GM04504 (cell line): ENCODE measurements around the gene TTC29.
"Not testable (repeated sequence)": the region's sequence is repeated elsewhere in the genome, so short reads cannot be mapped to it uniquely, and the experiment has no call there.

Source experiments
- DNase-seq: peaks from one replicate; pipeline ENCODE4 v3.0.0-alpha.2; 2012; ENCODE audit warnings: low read depth

The TTC29 gene

DNA sequence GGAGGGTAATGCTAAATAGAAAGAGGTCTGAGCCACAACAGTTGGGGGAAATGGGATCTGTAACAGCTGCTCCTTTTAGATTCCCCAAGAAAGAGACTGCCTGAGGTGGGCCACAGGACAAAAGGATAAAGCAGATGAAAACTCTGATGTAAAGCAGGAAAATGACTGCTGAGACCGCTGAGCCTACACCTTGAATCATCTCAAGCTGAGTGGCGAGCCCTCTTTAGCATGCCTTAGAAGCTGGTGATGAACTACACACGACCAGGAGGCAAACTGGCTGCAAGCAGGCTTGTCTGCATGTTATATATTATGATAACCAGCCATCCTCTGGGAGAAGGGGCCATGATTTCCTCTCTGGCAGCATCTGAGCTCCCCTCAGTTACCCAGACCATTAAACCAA lies 88.4 kb downstream of the TTC29 start:
- DNase-seq: no peak

DNA sequence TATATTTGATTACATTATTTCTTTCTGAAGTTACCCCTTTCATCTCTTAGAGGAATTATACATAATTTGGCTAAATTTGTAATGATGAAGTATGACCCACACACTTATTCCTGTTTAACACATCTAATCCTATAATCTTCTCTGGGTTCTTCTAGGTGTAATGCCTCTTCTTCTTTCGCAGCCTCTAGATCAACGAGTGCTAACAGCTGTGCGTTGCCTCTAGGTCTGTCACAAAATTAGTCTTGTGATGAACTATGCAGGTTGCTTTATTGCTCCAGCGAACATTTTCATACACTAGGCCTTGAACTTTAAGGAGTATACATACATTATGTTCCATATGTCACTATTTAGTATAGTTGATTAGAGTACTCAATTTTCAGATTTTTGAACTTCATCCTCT lies 89.9 kb downstream of the TTC29 start:
- DNase-seq: no peak

DNA sequence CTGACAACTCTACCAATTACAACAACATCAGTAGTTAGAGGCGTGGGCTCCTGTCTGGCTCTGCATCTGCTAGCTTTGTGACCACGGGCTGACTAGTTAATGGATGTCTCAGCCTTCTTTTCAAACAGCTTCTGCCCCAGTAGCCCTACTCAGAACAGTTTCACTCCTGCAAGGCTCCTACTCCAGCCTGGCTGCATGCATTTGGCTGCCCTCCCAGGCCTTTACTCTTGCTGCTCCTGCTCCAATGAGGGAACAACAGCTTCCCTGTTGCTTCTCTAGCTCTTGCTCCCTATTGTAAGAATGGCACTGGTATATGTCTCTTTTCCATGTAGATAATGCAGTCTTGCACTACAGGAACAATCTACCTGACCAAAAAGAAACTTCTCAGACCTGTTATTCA lies 93.3 kb downstream of the TTC29 start:
- DNase-seq: no peak

DNA sequence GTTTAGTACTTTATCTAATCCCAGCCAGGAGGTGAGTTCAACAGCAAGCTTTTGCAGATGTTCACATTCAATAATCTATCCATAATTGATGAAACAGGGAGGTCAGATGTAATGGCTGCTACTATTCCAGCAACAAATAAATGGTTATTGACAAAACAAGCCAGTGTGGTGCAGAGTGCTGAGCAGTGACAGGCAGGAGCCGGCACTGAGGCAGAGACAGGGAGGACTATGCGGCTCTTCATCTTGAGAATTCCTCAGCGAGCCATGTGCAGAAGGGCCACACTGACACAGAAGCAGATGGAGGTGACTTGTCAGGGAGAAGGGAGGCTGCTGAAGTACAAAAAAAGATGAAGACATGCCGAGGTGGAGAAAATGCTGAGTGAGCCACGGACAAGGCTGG lies 98.3 kb downstream of the TTC29 start:
- DNase-seq: no peak

DNA sequence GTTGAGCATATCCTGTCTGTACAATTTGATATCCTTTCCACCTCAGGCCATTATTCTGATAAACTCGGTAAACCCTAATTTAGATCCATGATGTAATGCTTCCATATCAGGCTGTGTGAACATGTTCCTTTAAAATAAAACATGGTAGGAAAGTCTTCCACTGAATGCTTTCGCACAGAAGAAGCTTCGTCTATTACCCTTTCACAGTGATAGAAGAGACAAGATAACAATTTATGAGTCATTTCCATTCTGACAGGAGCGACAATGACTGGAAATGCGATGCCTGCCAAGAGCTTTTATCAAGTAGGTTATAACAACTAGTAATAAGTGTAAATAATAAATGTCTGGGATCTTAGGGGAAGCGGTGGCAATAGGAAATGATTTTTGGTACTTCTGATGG lies 98.8 kb downstream of the TTC29 start:
- DNase-seq: no peak

DNA sequence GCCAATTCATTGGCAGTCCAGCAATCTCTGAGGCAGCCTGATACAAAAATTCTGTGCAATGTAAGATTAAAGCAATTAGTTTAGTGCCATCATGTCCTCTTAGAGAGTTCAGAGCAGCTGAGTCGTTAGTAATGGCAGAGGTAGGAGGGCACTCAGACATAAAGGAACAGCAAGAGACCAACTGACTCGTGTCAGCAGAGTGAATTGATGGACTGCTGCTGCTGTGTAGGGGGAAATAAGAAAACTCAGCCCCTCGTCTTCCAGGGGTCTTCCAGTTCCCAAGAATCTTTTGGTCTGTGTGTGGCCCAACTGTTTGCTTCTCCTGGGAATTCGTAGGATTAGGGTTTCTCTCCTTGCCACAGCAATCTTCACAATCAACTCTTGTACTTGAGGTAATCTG lies 100.9 kb downstream of the TTC29 start:
- no peak for DNase-seq

DNA sequence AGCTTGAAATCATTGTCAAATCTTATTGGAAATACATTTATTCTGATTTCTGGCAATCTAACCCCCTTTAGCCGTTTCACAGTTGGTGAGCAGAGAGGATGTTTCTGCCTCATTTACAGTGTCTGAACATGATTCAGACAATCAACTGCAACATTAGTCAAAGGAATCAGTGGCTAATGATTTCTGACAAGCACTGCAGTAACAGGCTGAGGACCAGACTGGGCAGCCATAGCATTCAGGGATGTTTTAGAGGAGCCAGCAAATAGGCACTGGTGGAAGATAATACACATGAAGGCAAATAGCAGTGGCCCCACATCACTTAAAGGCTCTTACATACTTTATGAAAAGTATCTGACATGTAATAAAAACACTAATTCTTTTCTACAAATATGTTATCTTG lies 102.8 kb downstream of the TTC29 start:
- no peak for DNase-seq

DNA sequence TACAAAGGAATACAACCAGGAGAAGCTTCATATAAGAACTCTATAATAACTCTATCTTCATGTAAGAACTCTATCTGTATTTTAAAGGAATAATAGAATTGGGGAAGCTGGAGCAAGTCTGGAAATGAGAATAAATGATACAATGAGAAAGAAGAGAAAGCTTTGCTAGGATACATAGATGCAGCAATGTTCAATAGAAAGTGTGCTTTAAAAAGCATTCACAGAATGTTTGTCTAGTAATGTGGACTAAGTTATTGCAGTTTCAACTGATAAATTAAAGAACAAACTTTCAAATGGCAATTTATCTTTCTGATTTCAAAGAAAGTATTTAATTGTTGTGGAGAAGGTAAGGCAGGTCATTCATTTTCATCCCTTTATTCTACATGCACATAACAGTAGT lies 104.9 kb downstream of the TTC29 start:
- no peak for DNase-seq

DNA sequence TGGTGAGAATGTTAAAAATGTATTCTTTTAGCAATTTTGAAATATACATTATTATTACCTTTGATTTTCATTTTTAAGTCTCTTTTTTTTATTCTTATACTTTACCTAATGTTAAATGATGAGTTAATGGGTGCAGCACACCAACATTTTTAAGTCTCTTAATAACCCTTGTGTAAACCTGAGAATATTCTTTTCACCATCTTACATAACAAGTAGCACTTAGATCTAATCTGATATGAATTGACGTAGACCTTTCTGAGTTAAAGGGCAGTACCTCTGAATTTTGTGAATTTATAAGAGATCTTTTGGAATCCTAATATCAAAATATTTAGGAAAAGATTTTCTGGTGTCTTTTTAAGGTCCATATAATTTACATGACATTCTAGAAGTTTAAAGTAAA lies 110.6 kb downstream of the TTC29 start:
- no peak for DNase-seq

DNA sequence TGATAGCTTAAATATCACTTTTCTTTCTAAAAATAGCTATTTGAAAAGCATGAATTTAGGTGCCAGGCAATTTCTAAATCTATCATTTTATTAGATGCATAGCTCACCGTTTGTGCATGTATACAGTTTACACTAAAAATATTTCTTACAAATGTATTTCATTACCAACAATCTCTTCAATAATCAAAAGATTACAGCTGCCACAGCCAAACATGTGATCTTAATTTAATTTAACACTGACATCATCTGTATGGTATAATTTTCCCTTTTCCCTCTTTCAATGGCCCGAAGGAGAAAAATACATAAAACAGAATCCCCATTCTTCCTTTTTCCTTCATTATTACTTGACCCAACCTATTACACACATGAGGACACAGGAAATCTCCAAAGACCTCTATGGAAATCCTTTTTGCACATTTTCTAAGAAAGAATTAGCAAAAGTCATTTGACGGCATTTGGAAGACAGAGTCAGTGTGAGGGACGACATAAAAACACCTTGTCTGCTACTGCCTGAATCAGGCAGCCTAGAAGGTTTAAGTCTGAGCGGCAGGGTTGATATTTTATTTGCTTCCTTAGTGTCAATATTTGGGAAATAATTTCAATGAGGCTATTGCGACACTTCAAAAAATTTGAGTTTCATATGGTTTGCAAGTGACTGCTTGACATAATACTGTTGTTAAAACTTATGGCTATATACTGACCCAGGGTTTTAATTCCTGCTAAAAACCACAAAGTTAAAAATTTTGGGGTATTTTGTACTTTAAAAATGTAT lies 111.2 kb downstream of the TTC29 start:
- no peak for DNase-seq

DNA sequence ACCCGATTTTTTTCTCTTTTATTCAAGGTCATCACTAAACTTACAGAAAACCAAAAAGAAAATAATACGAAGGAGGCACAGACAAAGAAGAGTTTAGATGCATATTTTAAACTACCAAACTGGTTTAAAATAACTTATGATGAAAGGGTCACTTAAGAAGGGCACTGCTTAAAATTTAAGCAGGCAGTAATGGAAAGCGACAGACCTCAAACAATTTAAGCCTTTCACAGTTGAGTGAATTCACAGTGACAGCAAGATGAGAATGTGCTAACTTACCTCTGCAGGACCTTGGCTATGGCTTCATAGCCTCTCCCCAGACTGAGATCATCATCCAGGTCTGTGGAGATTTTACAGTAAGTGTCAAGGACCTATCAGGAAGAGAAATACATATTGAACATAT lies 112.1 kb downstream of the TTC29 start:
- no peak for DNase-seq

DNA sequence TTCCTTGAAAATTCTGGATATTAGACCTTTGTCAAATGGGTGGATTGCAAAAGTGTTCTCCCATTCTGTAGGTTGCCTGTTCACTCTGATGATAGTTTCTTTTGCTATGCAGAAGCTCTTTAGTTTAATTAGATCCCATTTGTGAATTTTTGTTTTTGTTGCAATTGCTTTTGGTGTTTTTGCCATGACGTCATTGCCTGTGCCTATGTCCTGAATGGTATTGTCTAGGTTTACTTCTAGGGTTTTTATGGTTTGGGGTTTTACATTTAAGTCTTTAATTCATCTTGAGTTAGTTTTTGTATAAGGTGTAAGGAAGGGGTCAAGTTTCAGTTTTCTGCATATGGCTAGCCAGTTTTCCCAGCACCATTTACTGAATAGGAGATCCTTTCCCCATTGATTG lies 122.7 kb downstream of the TTC29 start:
- not testable (repeated sequence) for DNase-seq

DNA sequence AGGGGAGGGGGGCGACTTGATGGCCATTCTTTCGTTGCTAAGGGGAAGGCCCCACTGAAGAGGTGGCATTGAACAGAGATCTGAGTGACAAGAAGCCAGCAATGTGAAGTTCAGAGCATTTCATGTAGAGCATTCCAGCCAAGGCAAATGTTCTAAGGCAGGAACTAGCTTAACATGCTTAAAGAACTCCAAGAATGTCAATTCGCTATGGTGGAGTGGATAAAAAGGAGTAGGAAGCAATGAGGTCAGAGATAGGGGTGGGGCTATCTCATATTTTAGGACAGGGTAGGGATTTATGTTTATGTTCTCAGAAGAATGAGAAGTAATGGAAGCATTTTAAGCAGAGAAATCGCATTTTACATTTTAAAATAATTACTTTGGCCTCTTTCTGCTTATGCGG lies 130.9 kb downstream of the TTC29 start:
- DNase-seq: no peak

DNA sequence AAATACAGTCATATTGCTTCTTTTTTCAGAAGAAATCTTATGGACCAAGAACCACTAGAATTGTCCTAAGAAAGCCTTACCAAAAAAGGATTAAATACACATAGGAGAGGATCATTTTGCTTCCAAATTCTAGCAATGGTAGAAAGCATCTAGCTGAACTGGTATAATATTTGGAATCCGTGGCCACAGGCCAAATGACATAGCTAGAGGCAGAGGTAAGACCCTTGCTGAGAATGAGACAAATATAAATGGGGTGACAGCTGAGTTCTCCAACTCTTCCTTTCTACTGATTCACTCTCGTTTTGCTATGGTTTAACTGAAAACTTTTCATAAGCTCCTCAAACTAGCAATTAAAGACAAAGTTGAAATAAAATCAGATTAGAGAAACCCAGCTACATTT lies 150.0 kb downstream of the TTC29 start:
- no peak for DNase-seq

DNA sequence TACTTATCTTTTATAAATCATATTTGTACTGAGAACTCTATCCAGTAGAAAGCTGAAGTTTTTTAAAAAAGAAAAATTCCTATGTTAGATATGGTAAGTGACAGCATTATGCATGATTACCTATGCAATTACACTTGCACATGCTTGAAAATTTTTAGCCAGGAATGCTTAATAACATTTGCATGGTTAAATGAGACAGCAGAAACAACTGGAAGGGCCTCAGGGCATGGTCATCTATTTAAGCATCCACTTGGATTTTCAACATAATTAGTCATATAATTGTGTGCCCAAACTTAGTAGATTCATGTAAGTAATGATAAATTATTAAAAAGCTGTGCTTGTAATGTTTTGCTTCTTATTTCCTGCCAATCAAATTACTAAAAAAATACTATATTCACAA lies 151.9 kb downstream of the TTC29 start:
- no peak for DNase-seq

DNA sequence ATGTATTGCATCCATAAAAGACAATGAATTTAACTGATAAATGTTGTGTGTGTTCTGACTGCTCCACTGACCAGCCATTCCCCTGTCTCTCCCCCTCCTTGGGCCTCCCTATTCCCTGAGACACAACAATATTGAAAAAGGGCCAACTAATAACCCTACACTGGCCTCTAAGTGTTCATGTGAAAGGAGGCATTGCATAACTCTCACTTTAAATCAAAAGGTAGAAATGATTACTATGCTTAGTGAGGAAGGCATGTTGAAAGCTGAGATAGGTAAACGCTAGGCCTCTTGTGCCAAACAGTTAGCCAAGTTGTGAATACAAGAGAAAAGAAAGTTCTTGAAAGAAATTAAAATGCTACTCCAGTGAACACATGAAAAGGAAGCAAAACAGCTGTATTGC lies 154.2 kb downstream of the TTC29 start:
- no peak for DNase-seq

DNA sequence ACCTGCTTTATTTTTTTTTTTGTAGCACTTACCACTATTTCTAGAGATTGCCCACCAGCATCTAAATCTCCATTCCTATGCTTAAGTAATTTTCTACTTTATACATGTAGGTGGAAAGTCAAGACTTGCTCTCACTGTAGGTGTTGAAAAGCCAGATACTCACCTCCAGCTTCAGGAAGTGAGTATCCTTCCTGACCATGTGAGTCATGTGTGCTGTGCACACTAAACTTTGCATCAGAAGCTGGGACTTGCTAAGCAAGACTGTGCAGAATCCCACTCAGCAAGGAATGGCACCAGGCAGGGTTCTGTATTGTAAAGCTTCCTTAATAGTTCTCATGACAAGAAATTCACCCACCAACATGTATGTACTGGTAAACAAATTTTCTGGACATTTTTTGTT lies 155.1 kb downstream of the TTC29 start:
- DNase-seq: no peak

DNA sequence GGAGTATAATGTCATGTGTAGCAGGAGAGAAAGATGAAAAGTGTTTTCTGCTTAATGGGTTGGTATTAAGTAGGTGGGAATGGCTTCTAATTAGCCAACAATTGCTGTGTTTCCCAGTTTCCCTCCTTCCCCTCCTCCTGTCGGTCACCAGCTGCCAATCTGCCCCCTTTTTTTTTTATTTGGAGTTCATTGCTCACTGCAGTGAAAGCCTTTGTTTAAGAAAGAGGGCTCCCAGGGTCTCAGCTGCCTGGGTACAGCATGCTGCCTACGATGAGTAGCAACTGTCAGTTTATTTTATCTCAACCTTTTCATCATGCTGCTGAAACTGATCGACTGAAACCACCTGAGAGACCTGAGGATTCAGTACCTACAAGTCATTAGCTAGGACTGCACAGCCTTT lies 157.9 kb downstream of the TTC29 start:
- DNase-seq: no peak

DNA sequence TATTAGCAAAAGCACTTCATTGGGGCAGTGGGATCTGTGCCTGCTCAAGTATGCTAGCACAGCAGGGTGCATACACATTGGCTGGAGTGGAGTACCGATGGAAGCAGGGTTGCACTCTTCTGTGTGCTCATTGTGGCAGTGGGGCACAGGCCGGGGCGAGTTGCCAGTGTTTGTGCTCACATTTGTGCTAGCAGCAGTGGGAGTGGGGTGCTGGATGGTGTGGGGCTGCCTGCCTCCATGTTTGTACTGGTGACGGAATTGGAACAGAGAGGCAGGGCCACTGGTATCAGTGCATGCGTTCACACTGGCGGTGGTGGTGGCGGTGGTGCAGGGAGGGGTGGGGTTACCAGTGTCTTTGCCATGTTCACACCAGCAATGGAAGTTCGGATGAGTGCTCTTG lies 169.0 kb downstream of the TTC29 start:
- no peak for DNase-seq

DNA sequence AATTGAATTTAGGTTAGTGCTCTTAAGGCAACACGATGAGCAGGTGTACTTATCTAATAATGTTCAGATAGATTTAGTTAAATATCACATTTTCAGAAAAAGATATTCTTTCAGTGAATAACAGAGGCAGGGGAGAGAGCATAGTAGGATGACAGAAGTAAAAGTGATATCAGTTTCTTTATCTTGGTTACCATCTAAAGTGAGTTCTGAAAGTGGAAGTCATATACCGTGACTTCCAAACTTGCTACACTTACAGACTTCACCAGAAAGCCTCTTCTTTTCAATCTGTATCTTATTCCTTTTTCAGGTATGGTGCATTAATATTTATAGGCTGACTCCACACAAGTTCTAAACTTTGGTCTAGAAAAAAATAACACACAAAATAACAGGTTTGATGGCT lies 182.1 kb downstream of the TTC29 start:
- no peak for DNase-seq

DNA sequence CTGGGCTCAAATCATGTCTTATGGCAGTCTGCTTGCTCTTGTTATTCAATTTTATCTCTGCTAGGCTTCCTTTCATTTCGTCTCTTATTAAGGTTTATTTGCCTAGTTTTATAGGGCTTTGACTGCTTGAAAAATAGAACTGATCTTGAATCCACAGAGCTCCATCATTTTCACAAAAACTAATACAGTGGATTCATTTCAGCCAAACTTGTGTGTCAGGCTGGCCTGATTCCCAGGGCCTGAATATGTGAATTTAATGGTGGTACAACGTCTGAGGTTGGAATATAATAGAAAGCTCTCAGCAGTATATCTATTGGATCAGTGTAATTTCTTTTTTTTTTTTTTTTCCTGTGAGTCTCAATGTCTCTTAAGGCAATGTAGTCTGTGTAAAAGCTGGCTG lies 183.6 kb downstream of the TTC29 start:
- no peak for DNase-seq

DNA sequence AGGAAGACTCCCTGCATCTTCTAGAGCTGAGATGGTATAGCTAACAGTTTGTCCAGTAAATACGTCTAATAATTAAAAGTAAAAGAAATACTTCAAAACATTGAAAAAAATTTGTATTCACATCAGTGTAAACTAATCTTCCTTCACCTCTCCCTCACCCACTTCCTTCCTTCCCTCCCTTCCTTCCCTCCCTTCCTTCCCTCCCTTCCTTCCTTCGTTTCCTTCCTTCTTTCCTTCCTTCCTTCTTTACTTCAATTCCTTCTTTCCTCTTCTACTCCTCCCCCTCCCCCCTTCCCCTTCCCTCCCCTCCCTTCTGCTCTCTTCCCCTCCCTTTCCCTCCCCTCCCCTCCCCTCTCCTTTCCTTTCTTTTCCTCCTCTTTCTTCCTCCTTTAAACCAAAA lies 203.2 kb downstream of the TTC29 start:
- DNase-seq: no peak

DNA sequence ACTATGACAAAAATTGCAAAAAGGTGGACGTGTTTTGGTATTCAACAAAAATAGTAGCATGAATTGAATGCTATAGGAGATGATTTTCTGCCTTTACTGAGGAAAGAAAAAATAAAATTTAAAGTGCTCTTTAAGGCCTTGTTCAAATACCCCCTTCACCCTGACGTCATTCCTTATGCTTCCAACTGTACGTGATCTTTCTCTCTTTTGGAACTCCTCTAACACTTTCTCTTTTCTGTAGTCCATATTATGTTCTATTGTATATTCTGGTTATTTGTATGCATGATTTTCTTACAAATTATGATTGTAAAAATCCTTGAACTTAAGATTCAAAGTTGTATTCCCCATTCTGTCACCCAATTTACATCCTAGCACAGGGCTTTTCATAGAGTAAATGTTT lies 206.5 kb downstream of the TTC29 start:
- DNase-seq: no peak

DNA sequence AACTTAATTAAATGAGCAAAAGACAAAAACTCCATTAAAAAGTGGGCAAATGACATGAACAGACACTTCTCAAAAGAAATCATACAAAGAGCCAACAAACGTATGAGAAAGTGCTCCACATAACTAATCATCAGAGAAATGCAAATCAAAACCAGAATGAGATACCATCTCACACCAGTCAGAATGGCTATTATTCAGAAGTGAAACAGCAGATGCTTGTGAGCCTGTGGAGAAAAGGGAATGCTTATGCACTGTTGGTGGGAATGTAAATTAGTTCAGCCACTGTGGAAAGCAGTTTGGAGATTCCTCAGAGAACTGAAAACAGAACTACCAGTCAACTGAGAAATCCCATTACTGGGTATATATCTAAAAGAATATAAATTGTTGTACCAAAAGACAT lies 222.1 kb downstream of the TTC29 start:
- not testable (repeated sequence) for DNase-seq

DNA sequence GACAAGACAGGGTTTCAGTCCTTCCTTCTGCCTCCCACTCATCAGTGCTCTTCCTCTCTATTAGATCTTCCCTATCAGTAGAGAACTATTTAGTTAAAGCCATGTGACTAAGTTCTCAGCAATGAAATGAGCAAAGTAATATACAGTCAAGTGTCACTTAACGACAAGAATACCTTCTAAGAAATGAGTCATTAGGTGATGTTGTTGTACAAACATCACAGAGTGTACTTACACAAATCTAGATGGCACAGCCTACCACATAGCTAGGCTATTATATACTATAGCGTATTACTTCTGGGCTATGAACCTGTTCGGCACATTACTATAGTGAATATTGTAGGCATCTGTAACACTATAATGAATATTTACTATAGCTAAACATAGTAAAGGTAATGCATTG lies 235.7 kb downstream of the TTC29 start:
- no peak for DNase-seq
